Heart left ventricle (tissue), 16 donors: Measurements from ENCODE around the gene SPATA25. TPM values are rescaled to one million over a fixed set of nuclear protein-coding genes. Genes with fewer than 3 reads are reported as not detected.

Experiments used
- ATAC-seq, 4 donors: fragments of 200-7000 bp; cut with Tn5 transposase; one replicate each; pipeline ENCODE4 v1.9.1; 2020 to 2022; ENCODE audit warnings: moderate library complexity in 4 of 4, mild to moderate bottlenecking in 3 of 4, moderate number of reproducible peaks in 1 of 4
- DNase-seq, 5 donors: peaks; one replicate each; pipeline ENCODE4 v3.0.0-alpha.2; 2020
- H3K27ac ChIP-seq, 12 donors: fragments of 200-600 bp; sonication (generic) in 4 of 12; one replicate each; pipeline versions ENCODE4 v1.5.0 to v1.8.0; 2016 to 2022; ENCODE audit warnings: mild to moderate bottlenecking in 2 of 12
- H3K27me3 ChIP-seq, 9 donors: fragments of 200-600 bp; sonication (generic) in 2 of 9; one replicate each; pipeline versions ENCODE4 v1.5.1 to v1.8.0; 2016 to 2022; ENCODE audit warnings: mild to moderate bottlenecking in 3 of 9
- H3K36me3 ChIP-seq, 9 donors: fragments of 200-600 bp; sonication (generic) in 2 of 9; one replicate each; pipeline versions ENCODE4 v1.5.0 to v1.8.0; 2018 to 2022; ENCODE audit warnings: mild to moderate bottlenecking in 2 of 9
- H3K4me1 ChIP-seq, 12 donors: fragments of 200-600 bp; sonication (generic) in 4 of 12; one replicate each; pipeline versions ENCODE4 v1.5.0 to v1.8.0; 2016 to 2022; ENCODE audit warnings: mild to moderate bottlenecking in 3 of 12
- H3K4me3 ChIP-seq, 12 donors: fragments of 200-600 bp; sonication (generic) in 4 of 12; one replicate each; pipeline versions ENCODE4 v1.5.0 to v1.8.0; 2017 to 2022; ENCODE audit warnings: mild to moderate bottlenecking in 9 of 12, moderate library complexity in 4 of 12
- H3K9me3 ChIP-seq, 12 donors: fragments of 200-600 bp; sonication (generic) in 4 of 12; one replicate each; pipeline versions ENCODE4 v1.5.0 to v1.8.0; 2016 to 2022; ENCODE audit warnings: mild to moderate bottlenecking in 1 of 12
- CTCF ChIP-seq, 12 donors: fragments of 200-600 bp; sonication (generic) in 4 of 12; IDR thresholded peaks; one replicate each; pipeline versions ENCODE4 v1.5.0 to v1.8.0; 2018 to 2022; ENCODE audit warnings: antibody characterized with exemption in 12 of 12, mild to moderate bottlenecking in 5 of 12
- POLR2A ChIP-seq, 2 donors: fragments of 450-650 bp; IDR thresholded peaks; one replicate each; pipeline ENCODE4 v1.6.1; 2017; ENCODE audit warnings: antibody characterized with exemption in 2 of 2, mild to moderate bottlenecking in 2 of 2, moderate library complexity in 2 of 2
- WGBS, 4 donors: extraction: QIAGEN DNeasy Blood & Tissue Kit in 2 of 4; methylation state at CpG; one replicate each; pipeline versions ENCODE4 v1.1.5 to v1.1.7; 2013 to 2018; 5-methylcytosine and 5-hydroxymethylcytosine counted together
- intact Hi-C, 10 donors: fragments of 100-400 bp; cut with DNase I; formaldehyde crosslinking; loops; one replicate each; pipeline versions ENCODE4 v1.11.1 to v1.14.2; 2022
- polyA plus RNA-seq, 2 donors: library from polyadenylated mRNA; stranded (reverse); fragments of 200-250 nt; gene quantifications; one replicate each; pipeline ENCODE4 v1.2.3, GENCODE V29; 2013
- total RNA-seq, 9 donors: library from RNA; depleted of rRNA in 2 of 9; stranded (reverse); fragments of >200 nt in 2 of 9; fragmentation: NEBNext Ultra II Directional in 3 of 9; extraction: Animal tissue kit (Norgen Biotek cat#: 25700) in 3 of 9; gene quantifications; one replicate each; pipeline versions ENCODE4 v1.1.0 to v1.2.4, GENCODE V29; 2016 to 2023
- donor health status: ischemic (EF 13 %, LVEDD 7.1; RV severe dilation, severe dysfunction).
- donor health status: healthy with polysubstance abuse.
- donor health status: DM: no; HTN: yes; CAD: no.
- donor health status: DM: no; HTN: no; CAD: no.
- donor health status: ischemic (EF 25% LVEDD 6.9; RV normal size, moderate dysfunction).
- donor health status: ischemic (EF 25% LVEDD 5.7; RV mildly dilated, moderate dysfunction).
- donor health status: healthy.
- donor health status: DM: yes; HTN: yes; CAD: no.
- donor health status: ischemic (EF 35%, LVEDD 5.7; RV mildly dilated, moderate dysfunction).
- donor health status: nonischemic (EF 11% LVEDD 7.7; RV severe dilation, severe dysfunction).
- donor health status: DM: yes; HTN: yes; CAD: no.
- donor health status: PGD.
- donor health status: ischemic (EF 29% LVEDD 5.4; RV normal size, mild dysfunction).
- donor health status: nonischemic (EF 23%, LVEDD 6.1; RV moderate dilation, normal function).

The SPATA25 gene
- total and polyA plus RNA-seq, 11 donors = 0.58 to 4.0 (median 1.8) TPM; not detected in 2

GRCh38 chr20:45873409-45874103 is 13.9 kb downstream of the SPATA25 start:
- 48 to 54% (median 51%) methylated on average over 1 of the region's 1 CpG for WGBS, 4 donors

GRCh38 chr20:45872626-45873025 is 14.8 kb downstream of the SPATA25 start:
- DNase-seq (no peak), ATAC-seq (peak in 1 of 4 donors; percentile 58)
- no peaks in the 10 kb centered on the region for H3K4me1 ChIP-seq
- TF ChIP-seq CTCF (IDR thresholded peaks at IDR 0.05) (no peak), POLR2A (IDR thresholded peaks at IDR 0.05) (no peak)
- no peak overlapping the region for H3K27ac ChIP-seq
- H3K36me3 ChIP-seq = peaks cover 0 to 13% (median 10%) of the 10 kb centered on the region in 9 donors
- no peaks in the 10 kb centered on the region for H3K9me3 ChIP-seq
- H3K27me3 ChIP-seq = no peaks in the 10 kb centered on the region
- H3K4me3 ChIP-seq = no peak overlapping the region
- intact Hi-C loops = no loop called here
- WGBS, 4 donors = 80 to 91% (median 89%) methylated on average over 4 of the region's 4 CpGs

More at GRCh38 chr20:45873409-45874103, 13.9 kb downstream of the SPATA25 start:
- DNase-seq (no peak), ATAC-seq (no peak)
- no peak overlapping the region for H3K4me3 ChIP-seq
- H3K27me3 ChIP-seq = no peaks in the 10 kb centered on the region
- H3K4me1 ChIP-seq = peaks cover 0 to 2% (median 0%) of the 10 kb centered on the region in 12 donors
- intact Hi-C loops = no loop called here
- no peaks in the 10 kb centered on the region for H3K9me3 ChIP-seq
- TF ChIP-seq POLR2A (IDR thresholded peaks at IDR 0.05) (no peak), CTCF (IDR thresholded peaks at IDR 0.05) (no peak)
- peaks cover 0 to 22% (median 18%) of the 10 kb centered on the region in 9 donors for H3K36me3 ChIP-seq
- H3K27ac ChIP-seq = no peak overlapping the region

- no peaks in the 10 kb centered on the region for H3K4me1 ChIP-seq
- intact Hi-C loops = no loop called here
- no peak for ATAC-seq
- H3K4me3 ChIP-seq = no peak overlapping the region
- no peaks in the 10 kb centered on the region for H3K27me3 ChIP-seq
- no peak overlapping the region for H3K27ac ChIP-seq
- peaks cover 0 to 2% (median 0%) of the 10 kb centered on the region in 9 donors for H3K36me3 ChIP-seq
- H3K9me3 ChIP-seq = no peaks in the 10 kb centered on the region
- TF ChIP-seq CTCF (IDR thresholded peaks at IDR 0.05) (no peak), POLR2A (IDR thresholded peaks at IDR 0.05) (no peak)
- no peak for DNase-seq
Observed at GRCh38 chr20:45867819-45868176, 19.6 kb downstream of the SPATA25 start.

GRCh38 chr20:45867136-45867818 is 20.1 kb downstream of the SPATA25 start:
- intact Hi-C loops = no loop called here
- TF ChIP-seq CTCF (IDR thresholded peaks at IDR 0.05) (no peak), POLR2A (IDR thresholded peaks at IDR 0.05) (no peak)
- Histone ChIP-seq H3K27ac (no peak overlapping the region), H3K27me3 (no peaks in the 10 kb centered on the region), H3K36me3 (no peaks in the 10 kb centered on the region), H3K9me3 (no peaks in the 10 kb centered on the region), H3K4me1 (no peaks in the 10 kb centered on the region), H3K4me3 (no peak overlapping the region)
- DNase-seq = no peak
- no peak for ATAC-seq
- WGBS, 4 donors = 91 to 94% (median 92%) methylated on average over 6 of the region's 6 CpGs
